Measurements from ENCODE around the gene HS3ST4.

HS3ST4 gene

DNA sequence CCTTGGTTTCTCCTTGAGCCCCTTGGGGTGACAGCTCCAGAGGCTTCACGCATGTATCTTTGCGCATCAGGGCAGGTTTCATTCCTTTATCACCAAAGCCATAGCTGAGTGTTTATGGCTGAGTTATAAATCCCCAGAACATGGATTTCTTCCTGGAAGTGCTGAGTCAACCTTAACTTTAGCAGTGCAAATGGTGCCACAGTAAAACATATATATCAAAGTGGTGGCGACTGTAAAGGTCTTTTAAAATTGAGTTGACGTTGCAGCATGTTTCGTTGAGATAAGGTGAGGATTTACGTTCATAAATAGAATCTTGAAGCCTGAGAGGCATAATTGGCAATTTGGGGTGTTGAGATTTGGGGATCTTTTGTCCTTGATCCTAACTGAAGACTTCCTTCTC, 214.1 kb downstream of the HS3ST4 start:
- DNase-seq = no peak

DNA sequence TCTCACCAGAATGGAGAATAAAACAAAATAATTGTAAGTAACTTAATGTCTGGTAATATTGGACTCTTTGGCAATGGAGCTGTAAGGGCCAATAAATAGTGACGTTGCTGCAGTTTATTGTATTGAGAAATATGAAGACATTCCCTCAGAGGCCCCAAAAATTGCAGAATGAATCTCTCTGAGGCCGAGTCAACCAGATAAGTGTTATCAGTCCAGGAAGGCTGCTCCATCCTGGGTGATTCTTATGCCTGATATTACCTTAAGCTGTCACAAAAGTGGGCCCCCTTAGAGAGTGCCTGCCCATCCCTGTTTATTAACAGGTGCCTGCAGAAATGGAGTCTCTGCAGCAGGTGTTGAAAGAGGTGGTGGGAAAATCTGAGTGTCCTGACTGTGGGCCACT, 219.2 kb downstream of the HS3ST4 start:
- DNase-seq = no peak

DNA sequence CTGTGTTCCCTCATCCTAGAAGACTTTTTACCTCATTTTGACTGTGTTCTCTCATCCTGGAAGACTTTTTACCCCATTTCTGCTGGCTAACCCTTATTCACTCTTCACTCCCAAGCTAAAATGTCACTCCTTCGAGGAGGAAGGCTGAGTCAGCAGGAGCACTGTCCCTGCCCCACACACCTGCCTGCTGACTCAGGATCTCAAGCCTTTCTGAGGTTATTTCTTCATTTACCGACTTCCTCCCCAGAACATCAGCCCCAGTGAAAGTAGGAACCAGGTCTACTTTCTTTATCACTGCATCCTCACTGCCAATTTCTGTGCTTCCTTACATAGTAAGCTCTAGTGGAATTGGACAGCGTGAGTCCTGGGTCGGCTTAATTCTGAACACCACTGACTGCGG, 220.6 kb downstream of the HS3ST4 start:
- DNase-seq = no peak

DNA sequence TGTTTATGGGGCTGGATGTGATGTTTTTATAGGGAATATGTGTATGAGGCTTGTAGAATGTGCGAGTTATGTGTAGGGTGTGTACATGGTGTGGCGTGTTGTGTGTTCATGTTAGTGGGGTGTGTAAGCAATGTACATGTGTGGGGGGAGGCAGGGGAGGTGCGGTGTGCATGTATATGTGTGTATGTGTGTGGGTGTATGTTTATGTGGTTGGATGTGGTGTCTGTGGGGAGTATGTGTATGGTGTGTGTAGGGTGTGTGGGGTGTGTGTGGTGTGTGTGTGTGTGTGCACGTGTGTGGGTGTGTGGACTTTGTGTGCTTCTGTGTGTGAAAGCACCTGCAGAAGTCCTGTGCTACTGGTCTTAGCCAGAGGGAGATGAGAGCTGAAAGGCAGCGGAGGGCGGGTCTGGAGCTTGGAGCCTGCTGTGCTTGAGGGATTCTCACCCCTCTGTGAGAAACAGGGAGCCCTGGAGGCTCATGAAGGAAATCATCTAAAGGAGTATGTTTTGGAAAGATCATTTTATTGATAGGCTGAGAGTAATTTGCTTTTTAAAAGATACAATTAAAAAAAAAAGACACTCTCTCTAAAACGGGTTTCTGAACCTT, 222.7 kb downstream of the HS3ST4 start:
- DNase-seq = no peak

DNA sequence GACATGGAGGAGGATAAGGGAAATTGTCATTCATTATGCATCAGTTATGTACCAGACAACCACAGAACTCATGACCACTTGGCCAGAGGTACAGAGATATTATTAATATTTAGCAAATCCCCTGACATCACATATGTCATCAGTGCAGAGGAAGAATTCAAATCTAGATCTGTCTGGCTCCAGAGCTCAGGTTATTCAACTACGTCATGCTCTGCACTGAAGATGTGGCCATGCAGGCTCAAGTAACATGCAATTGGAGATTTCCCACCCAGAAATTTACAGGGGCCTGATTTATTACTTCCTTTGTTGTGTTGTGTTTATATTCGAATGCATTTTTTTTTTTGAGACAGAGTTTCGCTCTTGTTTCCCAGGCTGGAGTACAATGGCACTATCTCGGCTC, 224.3 kb downstream of the HS3ST4 start:
- DNase-seq = no peak

DNA sequence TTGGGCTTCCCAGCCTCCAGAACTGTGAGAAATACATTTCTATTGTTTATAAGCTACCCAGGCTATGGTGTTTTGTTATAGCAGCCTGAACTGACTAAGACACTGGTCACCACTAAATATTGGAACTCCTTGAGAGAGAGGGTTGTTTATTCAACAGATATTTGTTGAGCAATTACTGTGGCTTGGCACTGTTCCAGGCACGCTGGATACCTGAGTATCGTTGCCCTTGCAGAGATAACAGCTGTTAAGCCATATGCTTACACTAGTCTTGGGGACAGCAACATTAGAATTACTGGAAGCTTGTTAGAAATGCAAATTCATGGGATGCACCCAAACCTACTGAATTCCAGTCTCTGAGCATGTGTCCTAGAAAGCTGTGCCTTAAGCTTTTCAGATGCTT, 230.7 kb downstream of the HS3ST4 start:
- no peak for DNase-seq

DNA sequence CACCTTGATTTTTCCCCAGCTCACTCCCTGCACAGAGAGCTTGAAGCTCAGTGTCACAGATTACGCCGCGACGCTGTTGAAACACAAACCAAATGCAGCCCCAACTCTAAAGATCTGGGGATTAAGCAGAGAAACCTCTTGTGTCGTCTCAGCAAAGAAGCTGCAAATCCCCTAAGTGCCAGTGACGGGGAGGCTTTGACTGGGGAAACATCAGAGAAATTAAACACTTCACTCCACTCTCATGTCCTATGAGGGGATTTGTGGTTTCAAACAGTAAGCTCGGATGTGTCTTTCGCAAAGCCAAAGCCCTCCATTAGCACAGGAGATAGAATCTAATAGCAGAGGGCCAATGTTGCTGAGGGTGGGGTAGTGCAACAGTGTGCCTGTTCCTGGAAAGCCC, 233.7 kb downstream of the HS3ST4 start:
- DNase-seq = no peak

DNA sequence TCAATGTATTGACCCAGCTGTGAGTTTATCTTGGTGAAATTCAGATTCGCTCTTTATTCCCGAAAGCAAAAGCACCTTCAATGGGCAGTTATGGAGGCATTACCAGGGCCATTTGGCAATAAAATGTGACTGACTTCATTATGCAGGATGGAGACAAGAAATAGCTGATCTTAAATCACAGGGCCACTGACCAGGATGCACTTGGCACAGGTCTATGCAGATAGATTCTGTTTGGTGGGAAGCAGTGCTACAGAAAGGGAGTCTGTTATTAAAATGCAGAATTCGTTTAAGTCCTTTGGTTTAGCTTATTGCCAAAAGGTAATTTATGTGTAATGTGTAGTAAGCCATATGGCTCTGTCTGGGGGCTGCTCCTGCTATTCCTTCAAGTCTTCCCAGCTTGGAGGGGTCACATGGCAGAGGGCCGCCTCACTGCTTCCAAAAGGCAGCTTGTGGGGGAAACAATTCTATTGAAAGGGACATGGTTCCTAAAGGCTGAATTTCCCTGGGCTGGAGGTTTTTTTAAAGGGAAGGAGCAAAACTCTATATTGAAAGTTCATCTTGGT, 239.8 kb downstream of the HS3ST4 start:
- DNase-seq = no peak

DNA sequence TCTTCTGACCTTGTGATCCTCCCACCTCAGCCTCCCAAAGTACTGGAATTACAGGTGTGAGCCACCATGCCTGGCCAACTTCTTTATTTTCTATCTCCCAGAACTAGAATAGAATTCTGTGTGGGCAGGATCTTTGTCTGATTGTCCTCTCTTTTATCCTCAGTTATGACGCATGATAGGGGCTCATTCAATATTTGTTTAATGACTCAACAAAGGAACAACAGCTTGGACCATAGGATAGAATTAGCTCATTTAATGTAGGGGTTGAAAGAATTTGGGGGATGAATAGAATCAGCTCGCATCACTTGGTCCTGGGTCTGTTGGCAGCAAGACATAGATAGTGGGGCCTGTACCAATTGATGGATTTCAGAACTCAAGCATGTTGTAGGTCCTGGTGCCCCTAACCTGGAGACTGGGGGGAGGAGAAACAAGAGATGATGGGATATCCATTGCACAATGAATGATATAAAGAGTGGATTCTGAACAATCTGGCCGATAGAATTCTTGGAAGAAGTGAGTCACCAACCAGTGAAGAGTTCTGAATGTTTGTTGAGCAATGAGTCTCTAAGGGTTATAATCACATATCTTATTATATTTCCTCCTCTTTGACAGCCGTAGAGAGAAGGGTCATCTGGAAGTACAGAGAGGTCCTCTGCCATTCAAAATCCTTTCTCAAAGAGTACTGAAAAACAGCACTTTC, 250.2 kb downstream of the HS3ST4 start:
- no peak for DNase-seq

DNA sequence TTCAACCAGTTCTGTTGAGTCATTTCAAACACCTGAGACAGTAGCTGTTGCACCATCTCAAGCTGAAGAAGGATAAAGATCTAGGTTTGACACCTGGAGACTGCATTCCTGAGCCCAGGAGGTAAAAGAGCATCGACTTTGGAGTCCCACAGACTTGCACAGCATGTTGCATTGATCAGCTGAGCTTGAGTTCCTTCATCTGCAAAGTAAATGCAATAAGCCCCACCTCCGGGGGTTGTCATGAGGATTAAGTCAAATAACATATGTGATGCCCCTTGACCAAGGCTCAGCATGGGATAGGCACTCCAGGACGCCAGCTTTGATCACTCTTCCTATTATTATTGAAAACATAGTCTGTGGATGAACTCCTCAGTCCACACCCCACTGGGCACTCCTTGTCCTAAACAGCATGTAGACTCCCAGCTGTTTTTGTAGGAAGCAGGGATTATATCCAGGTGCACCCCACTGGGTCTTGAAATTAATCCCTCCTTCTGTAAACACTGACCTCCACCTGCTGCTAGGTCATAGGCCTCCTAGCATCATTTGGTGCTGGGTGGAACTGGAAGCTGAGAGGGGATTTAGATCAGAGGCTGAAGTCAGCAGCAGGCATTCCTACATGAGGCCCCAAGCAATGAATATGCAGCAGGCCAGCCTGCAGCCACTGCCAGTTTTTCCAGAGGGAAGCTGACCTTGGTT, 259.0 kb downstream of the HS3ST4 start:
- no peak for DNase-seq

DNA sequence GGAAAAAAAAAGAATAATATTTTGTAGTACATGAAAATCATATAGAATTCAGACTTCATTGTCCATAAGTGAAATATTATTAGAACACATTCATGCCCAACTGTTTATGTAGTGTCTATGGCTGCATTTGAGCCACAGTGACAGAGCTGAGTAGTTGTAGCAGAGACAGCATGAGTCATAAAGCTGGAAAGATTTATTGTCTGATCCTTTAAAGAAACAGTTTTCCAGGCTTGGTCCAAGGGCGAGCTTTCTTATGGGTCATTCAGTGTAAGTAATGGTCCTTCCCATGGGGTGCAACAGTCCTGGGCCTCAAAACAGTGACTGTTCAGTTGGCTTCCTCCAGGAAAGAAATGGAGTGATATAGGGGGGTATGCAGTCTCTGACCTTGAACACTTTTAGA, 260.2 kb downstream of the HS3ST4 start:
- no peak for DNase-seq

DNA sequence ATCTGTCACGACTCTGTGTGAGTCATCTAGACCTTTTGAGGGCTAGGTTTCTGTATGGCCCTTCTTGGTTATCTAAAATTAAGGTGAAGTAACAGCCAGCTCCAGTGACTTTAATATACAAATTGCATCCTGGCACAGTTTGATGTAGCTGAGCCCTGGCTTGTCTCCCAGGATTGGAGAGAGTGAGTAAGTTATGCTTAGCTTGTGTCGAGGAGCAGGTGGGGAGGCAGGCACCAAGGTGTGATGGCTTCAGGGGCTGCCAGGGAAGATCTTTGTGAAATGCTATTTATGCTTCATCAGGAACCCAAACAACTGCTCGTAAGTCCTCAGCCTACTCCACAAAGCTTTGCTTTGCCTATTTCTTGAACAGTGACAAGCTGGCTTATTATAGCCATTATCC, 261.2 kb downstream of the HS3ST4 start:
- DNase-seq = no peak

DNA sequence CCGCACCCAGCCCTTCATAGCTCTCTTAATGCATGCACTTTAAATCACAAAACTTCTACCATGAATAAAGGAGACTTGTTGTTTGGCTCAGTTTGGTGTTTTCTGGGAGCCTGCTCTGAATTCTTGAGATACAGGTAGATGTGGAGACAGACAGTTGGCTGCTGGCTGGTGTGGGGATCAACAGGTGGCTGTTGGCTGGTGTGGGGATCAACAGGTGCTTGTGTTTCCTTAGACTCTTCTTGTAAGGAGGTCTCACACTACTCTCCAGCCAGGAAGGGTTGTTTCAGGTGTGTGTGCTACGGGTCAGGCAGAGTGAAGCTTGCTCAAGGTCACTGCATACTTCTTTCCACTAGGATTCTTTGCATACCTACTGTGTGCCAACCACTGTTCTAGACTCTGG, 265.9 kb downstream of the HS3ST4 start:
- no peak for DNase-seq

DNA sequence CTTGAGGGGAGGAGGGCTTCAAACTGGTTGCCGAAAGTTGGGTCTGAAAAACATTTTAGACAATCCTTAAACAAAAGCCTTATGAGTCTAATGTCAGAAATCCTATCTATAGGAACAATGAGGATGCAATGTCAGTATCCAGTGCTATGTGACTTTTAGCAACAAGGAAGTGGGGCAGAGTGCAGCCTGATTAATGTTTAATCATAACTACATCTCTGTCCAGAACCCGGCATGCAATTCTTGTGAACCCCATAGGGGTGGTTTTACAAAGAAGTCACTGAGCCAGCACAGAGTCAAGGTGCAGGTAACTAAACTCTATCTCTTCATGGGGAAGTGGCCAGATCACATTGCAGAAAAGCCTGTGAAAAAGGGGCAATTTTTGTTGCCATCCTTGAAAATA, 267.5 kb downstream of the HS3ST4 start:
- no peak for DNase-seq

DNA sequence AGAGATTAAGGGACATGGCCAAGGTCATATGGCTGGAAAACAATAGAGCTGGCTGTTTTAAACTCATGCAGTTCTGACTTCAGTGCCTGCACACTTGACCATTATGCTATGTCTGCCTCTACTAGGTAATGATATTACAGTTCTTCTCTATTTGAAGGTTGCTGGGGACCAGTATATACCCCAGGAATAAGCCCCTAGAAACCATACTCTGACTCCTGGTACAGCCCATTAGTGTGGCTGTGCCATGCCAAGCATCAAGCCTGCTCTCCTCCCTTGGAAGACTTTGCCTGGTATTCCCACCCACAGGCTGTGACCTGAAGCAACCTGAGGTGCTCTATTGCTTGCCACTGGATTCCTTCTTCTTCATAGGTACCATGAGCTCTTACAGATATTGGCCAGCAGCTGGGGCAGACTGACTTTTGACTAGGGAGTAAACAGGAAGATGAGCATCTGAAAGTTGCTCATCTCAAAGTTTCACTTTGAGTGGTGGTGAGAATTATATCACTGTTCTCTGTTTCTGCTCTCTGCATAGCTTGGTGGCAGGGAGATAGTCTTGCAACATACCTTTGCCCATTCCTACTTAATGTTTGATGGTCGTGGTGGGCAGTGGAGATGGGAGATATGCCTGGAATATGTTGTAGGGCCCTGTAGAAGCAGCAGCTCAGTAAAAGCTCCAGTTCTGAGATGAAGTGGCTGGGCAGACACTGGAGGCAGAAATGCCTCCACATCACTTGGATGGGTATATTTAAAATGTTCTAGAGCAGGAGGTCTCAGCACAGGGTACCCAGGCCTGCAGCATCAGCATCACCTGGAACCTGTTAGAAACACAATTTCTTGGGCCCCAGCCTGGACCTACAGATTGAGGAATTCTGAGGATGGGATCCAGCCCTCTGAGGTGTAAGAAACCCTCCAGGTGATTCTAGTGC, 274.7 kb downstream of the HS3ST4 start:
- no peak for DNase-seq

DNA sequence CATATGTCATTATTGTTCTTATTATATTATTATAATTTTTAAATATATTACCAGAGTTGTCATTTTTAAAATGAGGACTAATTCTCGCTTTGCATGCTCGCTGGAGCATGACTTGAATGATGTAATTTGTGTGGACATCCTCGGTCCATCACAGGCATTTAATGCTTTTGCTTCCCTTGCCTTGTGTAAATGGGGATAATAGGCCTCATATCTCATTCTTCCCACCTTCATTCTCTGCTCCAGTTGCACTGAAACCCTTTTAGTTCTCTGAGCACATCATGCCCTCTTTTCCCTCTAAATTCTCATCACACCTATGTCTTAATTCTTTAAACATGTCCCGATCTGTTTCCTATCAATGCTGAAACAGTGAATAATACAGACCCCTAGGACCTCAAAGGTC, 285.4 kb downstream of the HS3ST4 start:
- no peak for DNase-seq

DNA sequence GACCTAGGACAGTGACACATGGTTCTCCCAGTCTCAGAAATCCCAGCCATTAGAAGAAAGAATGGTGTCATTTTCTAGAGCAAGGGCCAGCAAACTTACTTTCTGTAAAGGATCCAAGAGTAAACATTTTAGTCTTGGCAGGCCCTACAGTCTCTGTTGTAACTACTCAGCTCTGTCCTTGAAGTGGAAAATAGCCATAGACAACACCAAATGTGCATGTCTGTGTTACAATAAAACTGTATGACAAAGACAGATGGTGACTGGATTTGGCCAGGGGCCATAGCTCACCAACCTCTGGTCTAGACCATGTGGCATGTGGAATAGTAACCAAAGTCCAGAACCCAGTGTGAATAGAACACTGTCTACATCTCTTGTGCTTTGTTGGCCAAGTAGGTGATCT, 286.5 kb downstream of the HS3ST4 start:
- DNase-seq = no peak

DNA sequence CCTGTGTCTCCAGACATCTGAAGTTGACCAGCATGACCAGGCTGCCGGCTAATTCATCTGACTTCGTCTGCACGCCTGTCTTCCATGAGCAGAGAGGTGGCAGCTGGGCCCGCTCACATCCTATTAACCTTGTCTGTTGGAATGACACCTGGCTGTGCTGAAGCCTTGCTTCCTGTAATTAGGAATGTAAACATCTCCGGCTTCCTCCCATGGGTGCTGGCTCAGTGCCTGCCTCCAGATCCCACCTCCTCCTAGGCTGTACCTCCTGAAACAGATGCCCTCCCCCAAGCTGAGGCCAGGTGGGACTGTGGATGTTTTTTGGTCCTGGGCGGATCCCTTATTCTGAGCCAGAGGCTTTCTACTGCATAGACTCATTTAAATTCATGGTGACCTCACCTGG, 296.3 kb downstream of the HS3ST4 start:
- DNase-seq = no peak

DNA sequence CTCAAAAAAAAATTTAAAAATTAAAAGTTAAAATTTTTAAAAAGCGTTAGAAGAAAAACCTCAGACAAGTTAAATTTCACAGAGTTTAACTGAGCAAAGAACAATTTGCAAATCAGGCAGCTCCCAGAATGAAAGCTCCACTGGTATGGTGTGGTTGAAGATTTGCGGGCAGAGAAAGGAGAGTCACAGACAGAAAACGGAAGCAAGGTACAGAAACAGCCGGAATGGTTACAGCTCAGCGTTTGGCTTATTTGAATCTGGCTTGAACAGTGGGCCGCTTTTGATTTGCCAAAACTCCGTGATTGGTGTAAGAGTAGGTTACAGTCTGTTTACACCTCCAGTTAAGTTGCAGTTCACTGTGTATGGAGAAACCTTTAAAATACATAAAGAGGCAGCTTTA, 297.1 kb downstream of the HS3ST4 start:
- DNase-seq = no peak

DNA sequence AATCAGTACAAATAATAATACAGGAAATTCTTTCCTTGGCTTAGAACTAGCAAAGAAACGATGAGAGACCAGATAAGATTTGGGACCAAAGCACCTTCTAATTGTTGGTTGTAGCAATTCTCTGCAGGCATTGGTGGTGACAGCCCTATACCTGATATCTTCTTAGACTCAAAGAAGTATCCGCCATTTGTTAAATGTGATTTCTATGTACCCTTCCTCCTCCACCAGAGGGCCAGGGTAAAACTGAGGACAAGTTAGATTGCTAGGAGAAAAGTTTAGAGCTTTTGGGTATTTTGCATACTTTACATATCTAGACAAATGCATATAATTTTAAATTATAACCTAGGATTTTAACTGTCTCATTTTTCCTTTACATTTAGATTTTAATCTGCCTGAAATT, 304.3 kb downstream of the HS3ST4 start:
- DNase-seq = no peak

DNA sequence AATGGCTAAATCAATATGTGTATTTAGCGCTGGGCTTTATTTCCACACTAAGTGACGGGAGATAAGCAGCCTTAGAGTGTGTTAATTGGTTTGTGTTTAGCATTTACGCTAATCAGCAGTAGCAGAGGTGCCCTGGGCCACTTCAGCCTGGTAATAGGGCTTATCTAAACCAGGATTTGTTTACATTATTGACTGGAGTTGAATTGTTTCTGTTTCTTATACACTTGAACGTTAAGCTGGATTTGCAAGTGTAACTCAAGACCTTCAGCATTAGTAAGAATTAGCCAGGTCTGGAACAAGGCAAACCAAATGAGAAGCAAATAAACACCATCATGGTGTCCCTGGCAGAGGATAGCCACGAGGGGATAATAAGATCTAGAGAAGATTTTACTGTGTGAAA, 313.6 kb downstream of the HS3ST4 start:
- DNase-seq = no peak

DNA sequence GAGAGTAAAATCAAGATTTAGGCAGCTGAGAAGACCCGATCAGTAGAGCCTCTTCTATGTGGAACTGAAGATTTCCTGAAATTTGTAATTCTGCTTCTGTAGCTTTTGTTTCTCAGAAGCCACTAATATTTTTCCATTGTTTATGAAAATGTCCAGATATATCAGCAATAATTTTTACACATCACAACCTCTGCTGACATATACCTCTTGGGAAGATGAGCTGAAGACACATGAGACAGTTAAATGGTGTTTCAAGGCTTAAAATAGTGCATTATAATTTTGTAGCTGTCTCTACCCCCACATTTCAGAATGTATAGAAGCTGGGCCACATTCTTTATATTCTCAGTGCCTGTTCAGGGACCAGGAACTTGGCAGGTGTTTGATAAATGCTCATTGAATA, 320.6 kb downstream of the HS3ST4 start:
- DNase-seq = no peak

DNA sequence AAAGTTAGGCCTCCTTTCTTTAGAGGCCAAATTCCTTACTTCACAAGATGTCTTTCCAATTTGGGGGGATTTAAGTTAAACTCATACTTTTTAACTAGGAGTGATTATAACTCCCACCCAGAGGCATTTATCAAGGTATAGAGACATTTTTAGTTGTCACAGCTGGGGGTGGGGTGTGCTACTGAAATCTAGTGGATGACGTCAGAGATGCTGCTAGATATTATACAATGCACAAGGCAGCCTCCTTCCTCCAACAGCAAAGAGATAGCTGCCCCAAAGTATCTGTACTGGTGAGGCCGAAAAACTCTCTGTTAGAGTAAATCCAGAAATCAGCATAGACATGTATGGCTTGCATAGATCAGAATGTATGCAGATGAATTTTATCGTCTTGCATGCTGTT, 324.0 kb downstream of the HS3ST4 start:
- DNase-seq = no peak
